ENCODE data around the gene MRPL37. TPM values are rescaled to one million over a fixed set of nuclear protein-coding genes. Genes with fewer than 3 reads are reported as not detected.
A peak's percentile ranks its signal among the peaks of the same experiment; 100 is the strongest.

MRPL37 gene
- total and polyA plus RNA-seq, 12 donors, result 33.0 to 97.4 (median 88.7) TPM

DNA sequence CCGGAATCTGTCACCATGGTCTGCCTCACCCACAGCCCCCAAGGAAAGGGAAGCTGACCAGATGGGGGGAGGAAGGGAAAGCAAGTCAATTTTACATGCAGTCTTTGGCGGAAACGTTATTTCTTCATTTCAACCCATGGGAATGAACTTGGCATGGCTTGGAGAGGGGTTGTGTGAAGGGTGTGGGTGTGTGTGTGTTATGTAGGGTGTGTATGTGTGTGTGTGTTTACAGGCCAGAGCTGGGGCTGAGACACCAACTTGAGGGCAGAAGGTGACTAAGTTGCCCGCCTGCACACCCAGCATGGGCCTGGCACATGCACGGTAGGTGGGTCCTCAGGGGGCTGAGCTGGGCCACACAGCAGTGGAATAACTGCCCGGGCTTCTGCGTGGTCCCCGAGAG, 65.2 kb downstream of the MRPL37 start:
- Histone ChIP-seq H3K9me3 (no peaks in the 10 kb centered on the region), H3K4me3 (no peak overlapping the region), H3K27me3 (no peaks in the 10 kb centered on the region), H3K36me3 (peaks cover 0 to 5% (median 0%) of the 10 kb centered on the region in 9 donors), H3K27ac (no peak overlapping the region), H3K4me1 (peaks cover 7 to 47% (median 20%) of the 10 kb centered on the region in 9 donors)
- no peak for DNase-seq
- peak in 2 of 8 donors; percentile 10 to 19 for ATAC-seq
- TF ChIP-seq, protein P1, sequence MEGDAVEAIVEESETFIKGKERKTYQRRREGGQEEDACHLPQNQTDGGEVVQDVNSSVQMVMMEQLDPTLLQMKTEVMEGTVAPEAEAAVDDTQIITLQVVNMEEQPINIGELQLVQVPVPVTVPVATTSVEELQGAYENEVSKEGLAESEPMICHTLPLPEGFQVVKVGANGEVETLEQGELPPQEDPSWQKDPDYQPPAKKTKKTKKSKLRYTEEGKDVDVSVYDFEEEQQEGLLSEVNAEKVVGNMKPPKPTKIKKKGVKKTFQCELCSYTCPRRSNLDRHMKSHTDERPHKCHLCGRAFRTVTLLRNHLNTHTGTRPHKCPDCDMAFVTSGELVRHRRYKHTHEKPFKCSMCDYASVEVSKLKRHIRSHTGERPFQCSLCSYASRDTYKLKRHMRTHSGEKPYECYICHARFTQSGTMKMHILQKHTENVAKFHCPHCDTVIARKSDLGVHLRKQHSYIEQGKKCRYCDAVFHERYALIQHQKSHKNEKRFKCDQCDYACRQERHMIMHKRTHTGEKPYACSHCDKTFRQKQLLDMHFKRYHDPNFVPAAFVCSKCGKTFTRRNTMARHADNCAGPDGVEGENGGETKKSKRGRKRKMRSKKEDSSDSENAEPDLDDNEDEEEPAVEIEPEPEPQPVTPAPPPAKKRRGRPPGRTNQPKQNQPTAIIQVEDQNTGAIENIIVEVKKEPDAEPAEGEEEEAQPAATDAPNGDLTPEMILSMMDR (IDR thresholded peaks at IDR 0.05), result no peak
- intact Hi-C loops (cut with DNase I), result no loop called here
- WGBS, 2 donors, result 87 to 88% methylated on average over 8 of the region's 8 CpGs

DNA sequence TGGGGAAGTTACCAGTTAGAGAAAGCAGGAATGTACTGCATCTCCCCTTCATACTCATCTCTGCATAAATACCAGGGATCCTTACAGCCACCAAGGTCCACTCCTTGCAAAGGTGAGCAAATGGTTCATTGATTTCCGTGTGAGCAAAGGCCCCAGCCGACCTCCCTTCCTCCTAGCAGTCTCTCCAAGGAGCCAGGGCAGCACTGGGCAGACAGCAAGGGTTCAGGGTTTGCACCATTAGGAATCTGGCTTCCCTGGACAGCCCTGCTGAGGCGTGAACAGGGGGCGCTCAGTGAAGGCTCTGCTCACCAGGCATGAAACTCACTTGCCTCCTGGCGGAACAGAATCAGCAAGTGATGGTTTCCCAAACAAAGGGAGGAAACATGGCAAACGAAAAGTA, 65.7 kb downstream of the MRPL37 start:
- Histone ChIP-seq H3K4me1 (peaks cover 7 to 47% (median 20%) of the 10 kb centered on the region in 9 donors), H3K36me3 (peaks cover 0 to 5% (median 0%) of the 10 kb centered on the region in 9 donors), H3K9me3 (no peaks in the 10 kb centered on the region), H3K27ac (no peak overlapping the region), H3K4me3 (no peak overlapping the region), H3K27me3 (no peaks in the 10 kb centered on the region)
- ATAC-seq (no peak), DNase-seq (no peak)
- intact Hi-C loops (cut with DNase I), result no loop called here
- TF ChIP-seq, protein P1 (IDR thresholded peaks at IDR 0.05), result no peak
- 90 to 91% methylated on average over 6 of the region's 6 CpGs for WGBS, 2 donors

DNA sequence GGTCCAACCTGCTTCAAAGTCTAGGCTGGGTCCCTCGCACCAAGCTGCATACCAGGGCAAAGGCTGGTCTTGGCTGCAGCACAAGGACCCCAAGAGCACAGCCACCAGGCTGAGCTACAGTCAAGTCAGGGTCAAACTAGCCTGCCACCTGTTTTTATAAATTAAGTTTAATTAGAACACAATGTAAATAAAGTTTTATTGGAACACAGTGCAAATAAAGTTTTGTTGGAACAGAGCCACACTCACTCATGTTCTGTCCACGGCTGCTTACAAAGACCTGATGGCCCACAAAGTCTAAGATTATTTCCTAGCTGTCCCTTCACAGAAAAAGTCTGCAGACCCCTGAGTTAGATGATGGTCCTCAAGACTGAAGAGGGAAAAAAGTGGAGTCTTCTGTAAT, 66.2 kb downstream of the MRPL37 start:
- H3K27ac ChIP-seq, result no peak overlapping the region
- DNase-seq, result no peak
- intact Hi-C loops (cut with DNase I), result no loop called here
- TF ChIP-seq, protein P1 (IDR thresholded peaks at IDR 0.05), result no peak
- H3K4me3 ChIP-seq, result no peak overlapping the region
- peaks cover 0 to under 1% (median 0%) of the 10 kb centered on the region in 9 donors for H3K36me3 ChIP-seq
- no peaks in the 10 kb centered on the region for H3K27me3 ChIP-seq
- 93 to 97% methylated on average over 2 of the region's 2 CpGs for WGBS, 2 donors
- H3K4me1 ChIP-seq, result peaks cover 7 to 50% (median 20%) of the 10 kb centered on the region in 9 donors
- ATAC-seq, result no peak
- no peaks in the 10 kb centered on the region for H3K9me3 ChIP-seq

DNA sequence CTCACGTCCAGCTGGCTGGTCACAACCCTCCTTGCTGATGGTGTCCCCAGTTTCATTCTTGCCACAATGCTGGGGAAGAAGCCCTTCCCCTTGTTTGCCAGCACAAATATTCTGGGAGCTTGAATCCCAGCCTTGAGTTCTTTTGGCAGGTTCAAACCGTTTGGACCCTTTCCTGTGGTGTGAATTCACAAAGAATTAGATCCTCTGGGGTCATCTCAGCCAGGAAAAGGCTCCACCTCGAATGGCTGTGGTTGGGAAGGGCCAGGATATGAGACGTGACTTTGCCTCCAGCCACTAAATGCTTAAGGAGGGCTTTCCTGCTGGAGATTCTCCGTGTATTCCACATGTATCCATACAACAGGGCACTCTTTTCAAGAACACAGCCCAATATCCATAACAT, 66.9 kb downstream of the MRPL37 start:
- Histone ChIP-seq H3K4me3 (no peak overlapping the region), H3K9me3 (no peaks in the 10 kb centered on the region), H3K4me1 (peaks cover 7 to 56% (median 20%) of the 10 kb centered on the region in 9 donors), H3K27me3 (no peaks in the 10 kb centered on the region), H3K36me3 (no peaks in the 10 kb centered on the region), H3K27ac (peak overlapping the region in 1 of 10 donors; percentile 60)
- TF ChIP-seq, protein P1 (IDR thresholded peaks at IDR 0.05), result no peak
- ATAC-seq, result no peak
- no peak for DNase-seq
- intact Hi-C loops (cut with DNase I), result no loop called here
- WGBS, 2 donors, result 55 to 58% methylated on average over 5 of the region's 5 CpGs

Other genes with a start within 250 kb of the MRPL37 start
- not detected for gene LDLRAD1, start 182.0 kb upstream of the MRPL37 start, total RNA-seq
- not detected for gene LDLRAD1, start 182.0 kb upstream of the MRPL37 start, polyA plus RNA-seq
- 100 to 1,000 TPM; 285 to 474 (median 345) TPM for gene TMEM59, start 147.0 kb upstream of the MRPL37 start, total RNA-seq
- 100 to 1,000 TPM in 1 of 2 donors, 10 to 100 TPM in 1; 98.2 to 231 TPM for gene TMEM59, start 147.0 kb upstream of the MRPL37 start, polyA plus RNA-seq
- 1 to 10 TPM; 2.3 to 5.9 (median 4.1) TPM for gene TCEANC2, start 146.6 kb upstream of the MRPL37 start, total RNA-seq
- 1 to 10 TPM; 1.4 to 2.6 TPM for gene TCEANC2, start 146.6 kb upstream of the MRPL37 start, polyA plus RNA-seq
- under 1 TPM in 1 of 10 donors, not detected in 9; 0.11 TPM for gene CDCP2, start 47.2 kb upstream of the MRPL37 start, total RNA-seq
- under 1 TPM in 1 of 2 donors, not detected in 1; 0.03 TPM for gene CDCP2, start 47.2 kb upstream of the MRPL37 start, polyA plus RNA-seq
- gene CYB5RL, start 137 bp upstream of the MRPL37 start, total RNA-seq, result 1 to 10 TPM; 3.2 to 8.3 (median 5.8) TPM
- 1 to 10 TPM in 1 of 2 donors, under 1 TPM in 1; 0.99 to 2.5 TPM for gene CYB5RL, start 137 bp upstream of the MRPL37 start, polyA plus RNA-seq
- gene SSBP3, start 206.2 kb downstream of the MRPL37 start, total RNA-seq, result 10 to 100 TPM; 33.7 to 71.9 (median 52.8) TPM
- gene SSBP3, start 206.2 kb downstream of the MRPL37 start, polyA plus RNA-seq, result 10 to 100 TPM; 17.6 to 58.8 TPM

All from heart right ventricle (tissue), 16 donors.